Gastroesophageal sphincter (tissue), 4 donors: Measurements from ENCODE around the gene HARBI1. TPM values are rescaled to one million over a fixed set of nuclear protein-coding genes. Genes with fewer than 3 reads are reported as not detected.

ENCODE experiments used
- ATAC-seq: fragments of 150-250 bp; one replicate; pipeline ENCODE4 v1.9.1; 2016; ENCODE audit warnings: mild to moderate bottlenecking, moderate library complexity
- H3K27ac ChIP-seq, 4 donors: fragments of 200-600 bp; sonication (generic) in 3 of 4; 1 replicate in 3 of 4; 2 replicates in 1 of 4; pipeline ENCODE4 v1.5.1; 2016 to 2019
- H3K27me3 ChIP-seq: fragments of 200-600 bp; sonication (generic); one replicate; pipeline ENCODE4 v1.5.1; 2019
- H3K36me3 ChIP-seq, 2 donors: fragments of 200-600 bp; sonication (generic); one replicate each; pipeline ENCODE4 v1.5.1; 2019; ENCODE audit warnings: control low read depth in 1 of 2
- H3K4me1 ChIP-seq, 3 donors: fragments of 200-600 bp; sonication (generic); 1 replicate in 2 of 3; 2 replicates in 1 of 3; pipeline ENCODE4 v1.5.1; 2016 to 2019; ENCODE audit warnings: control low read depth in 2 of 3
- H3K4me3 ChIP-seq, 2 donors: fragments of 200-600 bp; sonication (generic); one replicate each; pipeline ENCODE4 v1.5.1; 2019; ENCODE audit warnings: mild to moderate bottlenecking in 1 of 2, moderate library complexity in 1 of 2
- H3K9me3 ChIP-seq, 3 donors: fragments of 200-600 bp; sonication (generic); one replicate each; pipeline ENCODE4 v1.5.1; 2017 to 2019; ENCODE audit warnings: control low read depth in 2 of 3
- EP300 ChIP-seq: sonication (generic); formaldehyde crosslinking; IDR thresholded peaks from one replicate; pipeline ENCODE4 v1.6.1; 2017; ENCODE audit warnings: antibody characterized with exemption, mild to moderate bottlenecking
- POLR2A ChIP-seq, 2 donors: fragments of 450-650 bp; IDR thresholded peaks; one replicate each; pipeline ENCODE4 v1.6.1; 2017; ENCODE audit warnings: antibody characterized with exemption in 2 of 2, mild to moderate bottlenecking in 2 of 2, moderate library complexity in 1 of 2
- POLR2AphosphoS5 ChIP-seq: sonication (generic); formaldehyde crosslinking; IDR thresholded peaks from one replicate; pipeline ENCODE4 v1.6.1; 2017; ENCODE audit warnings: antibody characterized with exemption
- WGBS, 2 donors: methylation state at CpG; one replicate each; pipeline ENCODE4 v1.1.5; 2018; ENCODE audit warnings: low coverage in 1 of 2; 5-methylcytosine and 5-hydroxymethylcytosine counted together
- total RNA-seq, 4 donors: library from RNA; depleted of rRNA; stranded (reverse); fragments of >200 nt; gene quantifications; one replicate each; pipeline ENCODE4 v1.1.0, GENCODE V29; 2016
- TF ChIP-seq, protein P1 (sequence below), 4 experiments: fragments of 200-600 bp in 2 of 4; fragments of 450-650 bp in 2 of 4; sonication (generic) in 1 of 4; IDR thresholded peaks; one replicate each; pipeline ENCODE4 v1.5.1; 2017 to 2019; ENCODE audit warnings: antibody characterized with exemption in 4 of 4, mild to moderate bottlenecking in 2 of 4, moderate library complexity in 2 of 4

HARBI1 gene
- total RNA-seq, 4 donors from 2014 or later, result 1.9 to 4.2 (median 2.5) TPM

DNA sequence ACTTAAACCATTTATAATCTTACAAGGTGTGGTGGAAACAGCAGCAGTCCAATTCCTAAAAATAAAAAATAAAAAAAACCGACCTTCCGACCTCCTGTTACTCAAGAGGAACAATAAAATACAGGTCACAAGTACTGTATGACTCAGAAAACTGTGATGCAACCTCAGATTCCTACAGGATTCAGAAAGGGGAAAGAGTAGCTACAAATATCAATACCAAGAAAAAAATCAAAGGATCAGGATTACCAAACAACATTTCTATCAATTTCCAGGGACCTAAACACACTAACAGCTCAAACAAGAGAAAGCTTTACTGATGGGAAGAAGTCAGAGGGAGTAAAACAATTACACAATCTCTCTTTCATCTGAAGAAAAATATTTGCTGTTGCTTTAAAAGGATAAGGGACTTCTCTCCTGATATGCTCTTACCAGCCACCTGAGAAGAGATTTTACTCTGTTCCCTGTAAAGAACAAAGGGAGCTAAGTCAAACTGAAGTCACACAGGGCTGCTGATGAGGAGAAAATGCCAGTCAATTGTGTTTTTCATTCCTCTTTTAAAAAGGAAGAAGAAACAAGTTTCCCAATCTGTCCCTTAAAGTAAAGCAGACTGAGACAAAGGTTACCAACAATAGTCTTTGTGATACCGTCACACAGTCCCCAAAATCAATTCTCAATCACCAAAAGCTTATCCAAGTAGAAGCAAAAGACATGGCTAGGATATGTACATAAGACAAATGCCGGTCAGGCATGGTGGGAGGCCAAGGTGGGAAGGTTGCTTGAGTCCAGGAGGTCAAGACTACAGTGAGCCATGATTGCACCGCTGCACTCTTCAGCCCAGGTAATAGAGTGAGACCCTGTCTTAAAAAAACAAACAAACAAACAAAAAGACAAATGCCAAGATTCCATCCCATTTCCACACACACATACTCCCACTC is 62.5 kb downstream of the HARBI1 start:
- peak; percentile 91 for ATAC-seq

DNA sequence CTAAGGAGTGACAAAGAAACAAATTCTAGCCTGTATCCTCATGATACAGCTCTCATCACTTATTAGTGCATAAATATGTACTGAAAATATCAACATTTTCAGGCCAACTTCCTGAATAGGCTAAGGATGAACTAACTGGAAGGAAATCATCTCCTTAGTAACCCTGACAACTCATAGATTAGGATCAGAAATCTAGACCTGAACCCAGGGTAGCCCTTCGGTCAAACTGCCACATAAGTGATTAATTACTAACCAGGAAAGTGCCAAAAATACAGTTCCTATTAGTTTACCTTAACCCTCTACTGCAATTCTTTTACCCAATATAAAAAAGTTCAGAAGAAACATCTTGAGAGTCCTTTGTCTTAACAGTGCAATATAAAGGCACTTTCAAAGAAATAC is 63.2 kb downstream of the HARBI1 start:
- peak; percentile 26 for ATAC-seq
- Histone ChIP-seq H3K4me1 (peaks cover 11 to 34% (median 23%) of the 10 kb centered on the region in 3 donors), H3K27me3 (no peaks in the 10 kb centered on the region), H3K27ac (peak overlapping the region in 3 of 4 donors; percentile 67 to 71 (median 70)), H3K9me3 (no peaks in the 10 kb centered on the region), H3K4me3 (no peak overlapping the region), H3K36me3 (no peaks in the 10 kb centered on the region)
- WGBS, 2 donors, result 0 to 9% methylated on average over 1 of the region's 1 CpG
- TF ChIP-seq POLR2A (IDR thresholded peaks at IDR 0.05), result no peak
- TF ChIP-seq EP300, result no peak
- TF ChIP-seq POLR2AphosphoS5, result no peak
- TF ChIP-seq, protein P1, sequence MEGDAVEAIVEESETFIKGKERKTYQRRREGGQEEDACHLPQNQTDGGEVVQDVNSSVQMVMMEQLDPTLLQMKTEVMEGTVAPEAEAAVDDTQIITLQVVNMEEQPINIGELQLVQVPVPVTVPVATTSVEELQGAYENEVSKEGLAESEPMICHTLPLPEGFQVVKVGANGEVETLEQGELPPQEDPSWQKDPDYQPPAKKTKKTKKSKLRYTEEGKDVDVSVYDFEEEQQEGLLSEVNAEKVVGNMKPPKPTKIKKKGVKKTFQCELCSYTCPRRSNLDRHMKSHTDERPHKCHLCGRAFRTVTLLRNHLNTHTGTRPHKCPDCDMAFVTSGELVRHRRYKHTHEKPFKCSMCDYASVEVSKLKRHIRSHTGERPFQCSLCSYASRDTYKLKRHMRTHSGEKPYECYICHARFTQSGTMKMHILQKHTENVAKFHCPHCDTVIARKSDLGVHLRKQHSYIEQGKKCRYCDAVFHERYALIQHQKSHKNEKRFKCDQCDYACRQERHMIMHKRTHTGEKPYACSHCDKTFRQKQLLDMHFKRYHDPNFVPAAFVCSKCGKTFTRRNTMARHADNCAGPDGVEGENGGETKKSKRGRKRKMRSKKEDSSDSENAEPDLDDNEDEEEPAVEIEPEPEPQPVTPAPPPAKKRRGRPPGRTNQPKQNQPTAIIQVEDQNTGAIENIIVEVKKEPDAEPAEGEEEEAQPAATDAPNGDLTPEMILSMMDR (IDR thresholded peaks at IDR 0.05), result no peak

More for the DNA sequence above, 62.5 kb downstream of the HARBI1 start:
- no peaks in the 10 kb centered on the region for H3K36me3 ChIP-seq
- H3K27me3 ChIP-seq, result no peaks in the 10 kb centered on the region
- H3K4me1 ChIP-seq, result peaks cover 11 to 41% (median 23%) of the 10 kb centered on the region in 3 donors
- no peaks in the 10 kb centered on the region for H3K9me3 ChIP-seq
- peak overlapping the region; percentile 67 to 83 (median 74) for H3K27ac ChIP-seq
- TF ChIP-seq POLR2AphosphoS5, result peak; percentile 72
- TF ChIP-seq EP300, result no peak
- no peak overlapping the region for H3K4me3 ChIP-seq
- 21 to 64% methylated on average over 2 to 5 of the region's 5 CpGs for WGBS, 2 donors

Other genes with a start within 250 kb of the HARBI1 start
- 10 to 100 TPM in 2 of 4 donors, 1 to 10 TPM in 2; 5.0 to 25.0 (median 14.1) TPM for gene MDK, start 235.6 kb downstream of the HARBI1 start, total RNA-seq
- gene CHRM4, start 225.5 kb downstream of the HARBI1 start, total RNA-seq, result 1 to 10 TPM in 1 of 4 donors, under 1 TPM in 2, not detected in 1; 0.27 to 1.3 (median 0.69) TPM
- 10 to 100 TPM; 25.7 to 33.1 (median 30.2) TPM for gene AMBRA1, start 23.2 kb downstream of the HARBI1 start, total RNA-seq
- gene ATG13, start 326 bp upstream of the HARBI1 start, total RNA-seq, result 10 to 100 TPM; 47.8 to 81.1 (median 69.5) TPM
- 100 to 1,000 TPM in 1 of 4 donors, 10 to 100 TPM in 3; 57.3 to 105 (median 64.0) TPM for gene ARHGAP1, start 83.4 kb upstream of the HARBI1 start, total RNA-seq
- gene ZNF408, start 83.8 kb upstream of the HARBI1 start, total RNA-seq, result 10 to 100 TPM in 3 of 4 donors, 1 to 10 TPM in 1; 4.7 to 14.2 (median 10.4) TPM
- gene F2, start 102.0 kb upstream of the HARBI1 start, total RNA-seq, result 1 to 10 TPM in 1 of 4 donors, under 1 TPM in 1, not detected in 2; 0.62 to 3.6 TPM
- gene CKAP5, start 229.1 kb upstream of the HARBI1 start, total RNA-seq, result 10 to 100 TPM; 39.8 to 46.9 (median 43.4) TPM